ENCODE results near the gene NHLRC1. TPM values are rescaled to one million over a fixed set of nuclear protein-coding genes. Genes with fewer than 3 reads are reported as not detected.

The NHLRC1 gene
- total and polyA plus RNA-seq, 5 experiments from 2014 or later, result 0.19 to 2.1 (median 1.8) TPM

DNA sequence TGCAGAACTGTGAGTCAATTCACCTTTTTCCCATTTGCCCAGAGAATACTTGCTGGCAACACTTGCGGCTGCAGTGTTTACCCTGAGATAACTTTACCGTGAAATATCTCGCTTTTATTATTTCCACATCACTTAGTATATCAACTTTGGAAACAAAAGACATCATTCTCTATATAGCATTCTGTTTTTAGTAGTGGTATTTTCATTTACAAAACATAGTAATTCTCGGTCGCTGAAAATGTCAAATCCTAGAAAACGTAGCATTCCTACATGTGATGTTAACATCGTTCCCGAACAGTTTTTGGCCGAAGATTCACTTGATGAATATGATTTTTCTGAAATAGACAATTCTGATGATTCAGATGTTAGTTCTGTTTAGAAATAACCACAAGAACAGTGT, 52.0 kb downstream of the NHLRC1 start:
- H3K36me3 Mint-ChIP-seq, result peaks cover 0 to 10% (median 2%) of the 10 kb centered on the region in 3 donors
- no peaks in the 10 kb centered on the region for H3K4me1 Mint-ChIP-seq
- POLR2A ChIA-PET, result no interaction called here
- DNase-seq (no peak), ATAC-seq (no peak)
- no peak overlapping the region for H3K4me3 Mint-ChIP-seq
- H3K27ac Mint-ChIP-seq, result no peak overlapping the region
- H3K9me3 Mint-ChIP-seq, result peaks cover 0 to 29% (median 7%) of the 10 kb centered on the region in 9 donors
- peaks cover 4 to 14% (median 7%) of the 10 kb centered on the region in 5 donors for H3K27me3 Mint-ChIP-seq

Other genes with a start within 250 kb of the NHLRC1 start
- gene KIF13A, start 135.0 kb downstream of the NHLRC1 start, total RNA-seq, result under 1 TPM; 0.49 to 0.81 TPM
- not detected for gene KIF13A, start 135.0 kb downstream of the NHLRC1 start, polyA plus RNA-seq
- gene TPMT, start 32.4 kb upstream of the NHLRC1 start, total RNA-seq, result 1 to 10 TPM; 7.7 to 8.6 TPM
- gene TPMT, start 32.4 kb upstream of the NHLRC1 start, polyA plus RNA-seq, result 10 to 100 TPM; 10.8 to 17.7 (median 14.9) TPM
- 10 to 100 TPM; 11.9 TPM for gene KDM1B, start 32.7 kb upstream of the NHLRC1 start, total RNA-seq
- 1 to 10 TPM in 2 of 3 donors, under 1 TPM in 1; 0.55 to 2.9 (median 1.3) TPM for gene KDM1B, start 32.7 kb upstream of the NHLRC1 start, polyA plus RNA-seq
- 100 to 1,000 TPM in 1 of 2 experiments, 10 to 100 TPM in 1; 97.6 to 103 TPM for gene DEK, start 141.9 kb upstream of the NHLRC1 start, total RNA-seq
- 10 to 100 TPM; 44.4 to 55.8 (median 55.5) TPM for gene DEK, start 141.9 kb upstream of the NHLRC1 start, polyA plus RNA-seq